HG03064 (cell line): ENCODE data around the gene ABHD1.
"Not testable (repeated sequence)": the region's sequence is repeated elsewhere in the genome, so short reads cannot be mapped to it uniquely, and the experiment has no call there.

Source experiments
- ATAC-seq: cut with Tn5 transposase; IDR thresholded peaks from one replicate; pipeline ENCODE4 v1.9.1; 2021; ENCODE audit warnings: low read depth; ENCODE audit not compliant: unreplicated experiment

ABHD1 gene

DNA sequence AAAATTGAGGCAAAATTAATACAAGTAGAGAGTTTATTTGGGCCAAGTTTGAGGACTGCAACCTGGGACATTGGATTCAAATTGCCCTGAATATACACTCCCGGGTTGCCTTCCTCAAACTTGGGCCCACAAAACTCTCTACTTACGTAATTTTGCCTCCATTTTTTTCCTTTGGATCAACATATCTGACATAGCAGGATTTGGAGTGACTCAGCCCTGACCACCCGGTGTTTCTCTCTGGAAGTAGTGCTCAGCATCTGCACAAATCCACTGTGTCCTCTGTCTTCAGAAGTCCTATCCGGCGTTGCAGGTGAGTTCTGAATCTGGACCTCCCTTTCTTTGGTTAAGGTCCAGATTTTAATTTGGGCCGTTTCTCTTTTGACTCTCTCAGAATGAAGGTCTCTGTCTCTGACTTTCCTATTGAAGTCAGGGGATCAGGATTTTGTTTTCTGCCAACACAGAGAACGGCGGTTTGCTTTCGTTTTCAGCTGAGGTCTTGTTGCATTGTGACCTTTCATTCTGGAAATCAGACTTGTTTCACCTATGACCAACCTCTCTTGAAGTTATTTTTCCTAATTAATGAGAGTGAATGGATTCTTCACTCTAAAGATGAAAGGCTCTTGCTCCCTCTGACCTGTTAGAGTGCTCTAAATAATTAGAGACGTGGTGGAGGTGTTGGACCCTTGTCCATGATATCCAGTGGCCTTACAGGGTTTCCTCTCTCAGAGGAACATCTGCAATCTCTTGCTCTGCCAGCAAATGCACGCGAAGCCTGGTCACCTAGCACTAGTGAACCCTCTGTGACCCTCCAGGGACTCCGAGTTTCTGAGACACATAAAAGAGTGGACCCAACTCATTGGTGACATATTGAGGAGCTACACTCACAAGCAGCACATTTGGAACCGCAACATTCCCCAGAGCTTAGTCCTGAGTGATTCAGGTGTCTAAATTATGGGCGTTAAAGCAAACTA, 38.8 kb downstream of the ABHD1 start:
- no peak for ATAC-seq

DNA sequence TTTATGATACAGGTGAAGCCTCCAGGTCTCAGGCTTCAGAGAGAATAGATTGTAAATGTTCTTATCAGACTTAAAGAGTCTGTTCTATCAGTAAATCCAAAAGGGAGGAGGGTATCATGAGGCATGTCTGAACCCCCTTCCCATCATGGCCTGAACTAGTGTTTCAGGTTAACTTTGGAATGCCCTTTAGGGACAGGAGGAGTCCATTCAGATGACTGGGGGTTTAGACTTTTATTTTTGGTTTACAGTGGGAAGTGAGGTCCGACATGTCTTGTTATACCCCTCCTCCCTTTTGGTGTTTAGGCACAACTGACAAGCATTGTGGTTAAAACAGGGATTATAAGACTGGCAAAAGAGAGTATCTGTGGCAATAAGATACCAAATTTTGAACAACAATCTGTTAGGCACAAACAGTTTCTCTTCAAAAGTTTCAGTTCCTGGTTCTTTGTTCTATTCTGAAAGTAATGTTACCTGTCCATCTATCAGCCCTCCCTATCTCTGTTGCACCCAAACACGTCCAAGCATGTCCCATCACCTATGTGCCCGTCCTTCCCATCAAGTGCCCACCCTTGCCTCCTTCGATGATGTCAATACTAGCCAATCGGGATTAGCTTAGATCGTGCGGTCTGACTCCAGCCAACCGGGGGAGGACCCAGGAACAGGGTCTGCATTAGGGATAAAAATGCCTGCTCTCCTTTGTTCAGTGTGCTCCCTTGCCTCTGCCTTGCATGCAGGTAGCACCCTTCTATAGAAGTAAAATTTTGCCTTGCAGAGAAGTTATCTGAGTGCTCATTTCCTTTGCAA, 41.5 kb downstream of the ABHD1 start:
- ATAC-seq, result no peak

DNA sequence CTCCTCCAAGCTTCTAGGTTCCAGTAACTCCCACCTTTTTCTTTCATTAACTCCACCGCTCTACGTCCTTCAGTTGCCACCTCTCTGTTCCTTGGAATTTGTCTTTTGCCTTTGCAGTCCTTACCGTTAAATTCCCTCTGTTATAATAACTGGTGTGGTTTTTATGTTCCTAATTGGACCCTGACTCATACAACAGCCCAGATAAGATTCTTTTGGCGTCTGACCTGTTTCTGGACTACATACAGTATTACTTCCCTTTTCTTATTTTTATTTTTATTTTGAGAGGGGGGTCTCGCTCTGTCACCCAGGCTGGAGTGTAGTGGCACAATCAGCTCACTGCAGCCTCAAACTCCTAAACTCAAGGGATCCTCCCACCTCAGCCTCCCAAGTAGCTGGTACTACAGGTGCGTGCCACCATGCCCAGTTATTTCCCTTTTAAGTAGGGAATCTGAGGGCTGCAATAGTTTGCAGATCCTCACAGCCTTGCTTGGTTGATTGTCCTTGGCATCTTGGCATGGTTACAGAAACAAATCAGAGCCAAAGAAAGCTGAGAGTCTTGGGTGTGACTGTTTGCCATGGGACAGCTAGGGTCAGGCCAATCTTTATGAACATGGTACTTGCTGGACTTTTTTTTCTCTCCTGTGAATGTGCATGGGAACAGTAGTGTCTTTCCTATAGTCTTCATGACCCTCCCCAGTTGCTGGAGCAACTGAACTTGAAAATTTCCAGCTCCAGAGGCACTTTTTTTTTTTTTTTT, 47.1 kb downstream of the ABHD1 start:
- no peak for ATAC-seq

DNA sequence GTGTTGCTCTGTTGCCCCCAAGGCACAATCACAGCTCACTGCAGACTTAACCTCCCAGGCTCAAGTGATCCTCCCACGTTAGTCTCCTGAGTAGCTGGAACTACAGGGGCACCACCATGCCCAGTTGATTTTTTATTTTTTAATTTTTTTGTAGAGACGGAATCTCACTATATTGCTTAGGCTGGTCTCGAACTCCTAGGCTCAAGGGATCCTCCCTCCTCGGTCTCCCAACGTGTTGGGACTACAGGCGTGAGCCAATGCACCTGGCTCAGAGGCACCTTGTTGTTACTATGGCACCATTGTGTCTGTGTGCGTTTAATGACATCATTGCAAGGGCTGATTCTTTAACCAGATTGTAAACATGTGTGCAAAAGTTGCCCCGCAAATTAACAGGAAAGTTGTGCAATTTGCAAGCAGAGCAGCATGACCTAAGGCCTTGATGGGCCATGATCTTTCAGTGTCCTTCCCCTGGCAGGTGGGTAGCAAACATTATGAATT, 47.8 kb downstream of the ABHD1 start:
- no peak for ATAC-seq

DNA sequence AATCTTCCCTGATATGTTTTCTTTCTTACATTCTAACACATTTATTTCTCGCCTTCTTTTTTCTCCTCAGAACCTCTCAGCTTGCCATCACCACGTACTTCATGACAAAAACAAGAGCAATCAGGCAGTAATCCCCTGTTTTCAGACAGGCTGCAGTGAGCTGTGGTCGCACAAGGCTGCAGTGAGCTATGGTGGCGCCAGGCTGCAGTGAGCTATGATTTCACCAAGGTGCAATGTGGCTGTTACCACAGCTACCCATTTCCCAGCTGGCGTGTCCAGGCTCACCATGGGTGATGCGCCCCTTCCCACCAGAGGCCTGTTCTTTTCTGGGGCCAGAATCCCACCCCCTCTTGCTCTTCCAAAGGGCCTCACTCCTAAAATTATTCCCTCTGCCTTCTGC, 51.0 kb downstream of the ABHD1 start:
- no peak for ATAC-seq

DNA sequence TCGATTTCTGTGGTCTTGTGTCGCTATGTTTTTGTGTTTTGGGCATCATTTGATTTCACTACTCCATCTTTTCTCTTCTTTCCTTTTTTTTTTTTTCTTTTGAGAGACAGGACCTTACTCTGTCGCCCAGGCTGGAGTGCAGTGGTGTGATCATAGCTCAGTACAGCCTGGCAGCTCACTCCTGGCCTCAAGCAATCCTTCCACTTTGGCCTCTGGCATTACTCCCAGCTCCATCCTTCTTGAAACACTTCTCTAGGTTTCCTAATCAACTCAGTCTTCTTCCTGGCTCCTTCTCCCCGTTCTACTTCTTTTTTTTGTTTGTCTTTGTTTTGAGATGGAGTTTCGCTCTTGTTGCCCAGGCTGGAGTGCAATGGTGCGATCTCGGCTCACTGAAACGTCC, 51.7 kb downstream of the ABHD1 start:
- no peak for ATAC-seq

DNA sequence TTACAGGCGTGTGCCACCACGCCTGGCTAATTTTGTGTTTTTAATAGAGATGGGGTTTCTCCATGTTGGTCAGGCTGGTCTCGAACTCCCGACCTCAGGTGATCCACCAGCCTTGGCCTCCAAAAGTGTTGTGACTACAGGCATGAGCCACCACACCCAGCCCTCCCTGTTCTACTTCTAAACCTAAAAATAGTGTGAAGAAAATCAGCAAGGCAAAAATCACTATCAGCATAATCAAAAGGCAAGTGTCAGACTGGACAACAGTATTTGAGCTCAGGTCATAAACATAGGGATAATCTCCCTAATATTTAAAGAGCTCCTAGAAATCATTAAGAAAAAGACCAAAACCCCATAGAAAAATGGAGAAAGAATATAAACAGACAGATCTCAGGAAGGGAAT, 52.2 kb downstream of the ABHD1 start:
- ATAC-seq, result not testable (repeated sequence)

DNA sequence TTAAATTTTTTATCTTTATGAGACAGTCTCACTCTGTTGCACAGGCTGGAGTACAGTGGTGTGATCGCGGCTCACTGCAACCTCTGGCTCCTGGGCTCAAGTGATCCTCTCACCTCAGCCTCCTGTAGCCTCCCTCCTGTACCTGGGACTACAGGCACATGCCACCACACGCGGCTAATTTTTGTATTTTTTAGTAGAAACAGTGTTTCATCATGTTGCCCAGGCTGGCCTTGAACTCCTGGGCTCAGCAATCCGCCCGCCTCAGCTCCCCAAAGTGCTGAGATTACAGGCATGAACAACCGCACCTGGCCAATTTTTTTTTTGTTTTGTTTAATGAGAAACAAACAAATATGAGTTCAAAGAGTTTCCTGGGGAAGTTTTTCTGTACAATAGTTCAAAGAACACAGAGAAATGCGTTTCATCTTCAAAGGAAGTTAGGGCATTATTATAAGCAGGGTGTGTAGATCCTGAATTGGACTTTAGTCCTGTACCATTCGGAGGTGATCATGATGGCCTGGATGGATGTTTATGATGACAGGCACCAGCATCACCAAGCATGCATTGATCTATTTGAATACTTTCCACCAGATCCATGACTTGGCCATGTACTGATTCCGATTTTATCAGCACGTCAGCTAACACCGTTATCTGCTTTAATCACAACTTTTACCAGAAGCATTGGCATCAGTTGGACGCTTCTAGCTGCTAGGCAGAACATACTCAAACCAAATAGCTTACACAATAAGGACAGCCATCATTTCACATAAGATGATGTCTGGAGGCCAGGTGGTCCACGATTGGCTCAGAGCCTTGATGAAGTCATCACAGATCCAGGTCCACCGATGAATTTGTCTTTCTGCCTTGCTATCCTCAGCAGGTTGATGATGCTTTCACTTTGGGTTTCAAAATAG, 54.1 kb downstream of the ABHD1 start:
- ATAC-seq, result no peak

DNA sequence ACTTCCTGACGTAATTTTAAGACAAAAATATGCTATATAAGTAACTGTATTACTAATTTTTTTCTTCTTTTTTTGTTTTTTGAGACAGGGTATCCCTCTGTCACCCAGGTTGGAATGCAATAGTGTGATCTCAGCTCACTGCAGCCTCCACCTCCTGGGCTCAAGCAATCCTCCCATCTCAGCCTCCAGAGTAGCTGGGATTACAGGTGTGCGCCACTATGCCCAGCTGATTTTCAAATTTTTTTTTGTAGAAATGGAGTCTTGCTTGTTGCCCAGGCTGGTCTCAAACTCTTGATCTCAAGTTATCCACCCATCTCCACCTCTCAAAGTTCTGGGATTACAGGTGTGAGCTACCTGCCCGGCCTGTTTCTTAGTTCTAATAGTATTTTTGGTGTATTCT, 54.9 kb downstream of the ABHD1 start:
- no peak for ATAC-seq

DNA sequence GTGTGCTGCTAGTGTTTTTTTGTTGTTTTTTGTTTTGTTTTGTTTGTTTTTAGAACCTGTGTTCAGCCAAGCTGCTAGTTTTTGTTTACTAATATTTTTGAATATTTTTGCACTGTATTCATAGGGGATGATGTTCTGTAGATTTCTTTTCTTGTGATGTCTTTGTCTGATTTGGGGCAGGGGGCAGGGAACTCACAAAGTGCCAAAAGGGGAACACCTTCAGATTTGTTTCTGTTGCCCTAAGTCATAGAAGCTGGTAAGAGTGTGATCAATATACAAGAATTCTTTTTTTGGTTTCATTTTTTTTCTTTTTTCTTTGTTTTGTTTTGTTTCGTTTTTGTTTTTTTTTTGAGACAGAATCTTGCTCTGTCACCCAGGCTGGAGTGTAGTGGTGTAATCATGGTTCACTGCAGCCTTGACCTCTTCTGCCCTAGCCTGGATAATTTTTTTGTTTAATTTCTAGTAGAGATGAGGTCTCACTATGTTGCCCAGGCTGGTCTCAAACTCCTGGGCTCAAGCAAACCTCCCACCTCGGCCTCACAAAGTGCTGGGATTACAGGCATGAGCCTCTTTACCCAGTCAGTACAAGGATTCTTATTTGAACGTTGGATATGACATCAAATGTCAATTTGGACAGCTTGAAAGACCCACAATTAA, 55.9 kb downstream of the ABHD1 start:
- ATAC-seq, result no peak
